Mammary epithelial cell (primary cell): Measurements from ENCODE around the gene MAGEH1.
"Not testable (repeated sequence)": the region's sequence is repeated elsewhere in the genome, so short reads cannot be mapped to it uniquely, and the experiment has no call there.

Experiments
- CTCF ChIP-seq, 2 donors: IDR thresholded peaks in 1 of 2; conservative IDR thresholded peaks in 1 of 2; 2 replicates each; pipeline ENCODE4 v1.5.1; 2011 to 2012; ENCODE audit warnings: inconsistent platforms in 2 of 2, low read length in 2 of 2, mild to moderate bottlenecking in 2 of 2, control low read depth in 1 of 2, low read depth in 1 of 2; ENCODE audit not compliant: insufficient read depth in 1 of 2; ENCODE audit errors: extremely low read depth in 1 of 2
- EZH2 ChIP-seq: IDR thresholded peaks from 2 replicates; pipeline ENCODE4 v1.6.1; 2012; ENCODE audit warnings: low read length, inconsistent platforms, borderline replicate concordance

- TF ChIP-seq CTCF (conservative IDR thresholded peaks at IDR 0.05 in 1 of 2, IDR thresholded peaks at IDR 0.05 in 1 of 2; ENCODE audit: extremely low read depth in 1 of 2, insufficient read depth in 1 of 2, low read depth in 1 of 2, low read length in 2 of 2); EZH2: not testable (repeated sequence)
These were observed 13.2 kb downstream of the MAGEH1 start for GRCh38 chrX:55465108-55465507.
